Urinary bladder (tissue), 4 donors: Measurements from ENCODE around the gene NDC1. TPM values are rescaled to one million over a fixed set of nuclear protein-coding genes. Genes with fewer than 3 reads are reported as not detected.

Experiments
- DNase-seq: peaks from one replicate; pipeline ENCODE4 v3.0.0-alpha.2; 2015; ENCODE audit errors: extremely low spot score
- H3K27ac ChIP-seq: one replicate; pipeline ENCODE4 v1.5.1; 2013; ENCODE audit warnings: low read depth, mild to moderate bottlenecking, moderate library complexity
- H3K36me3 ChIP-seq: one replicate; pipeline ENCODE4 v1.6.1; 2013; ENCODE audit warnings: mild to moderate bottlenecking, moderate library complexity; ENCODE audit not compliant: insufficient read depth
- H3K4me1 ChIP-seq: one replicate; pipeline ENCODE4 v1.6.1; 2013; ENCODE audit warnings: mild to moderate bottlenecking, moderate library complexity; ENCODE audit not compliant: insufficient read depth
- H3K4me3 ChIP-seq: one replicate; pipeline ENCODE4 v1.5.1; 2013; ENCODE audit warnings: low read depth, low read length
- WGBS: extraction: QIAGEN DNeasy Blood & Tissue Kit; methylation state at CpG from one replicate; pipeline ENCODE4 v1.1.7; 2013; 5-methylcytosine and 5-hydroxymethylcytosine counted together
- polyA plus RNA-seq: library from polyadenylated mRNA; stranded (reverse); fragments of 200-250 nt; gene quantifications from one replicate; pipeline ENCODE4 v1.2.3, GENCODE V29; 2013
- total RNA-seq: library from RNA; depleted of rRNA; stranded (reverse); fragments of >200 nt; gene quantifications from one replicate; pipeline ENCODE4 v1.2.3, GENCODE V29; 2014
- donor health status: healthy with polysubstance abuse.
- donor health status: healthy.

The NDC1 gene
- total and polyA plus RNA-seq, 2 donors = 6.6 to 28.7 TPM

GRCh38 chr1:53811414-53811851 is 26.7 kb downstream of the NDC1 start:
- Histone ChIP-seq H3K4me3 (no peak overlapping the region), H3K4me1 (no peaks in the 10 kb centered on the region), H3K36me3 (no peaks in the 10 kb centered on the region), H3K27ac (no peak overlapping the region)
- WGBS = 94% methylated on average over 4 of the region's 4 CpGs
- DNase-seq = no peak

- no peaks in the 10 kb centered on the region for H3K4me1 ChIP-seq
- DNase-seq = no peak
- H3K36me3 ChIP-seq = no peaks in the 10 kb centered on the region
- 74% methylated on average over 2 of the region's 2 CpGs for WGBS
- no peak overlapping the region for H3K27ac ChIP-seq
- no peak overlapping the region for H3K4me3 ChIP-seq
Measured at GRCh38 chr1:53810497-53810896, 27.6 kb downstream of the NDC1 start.

GRCh38 chr1:53810007-53810406 is 28.1 kb downstream of the NDC1 start:
- H3K4me3 ChIP-seq = no peak overlapping the region
- no peak for DNase-seq
- WGBS = 89% methylated on average over 5 of the region's 5 CpGs
- H3K27ac ChIP-seq = no peak overlapping the region
- no peaks in the 10 kb centered on the region for H3K4me1 ChIP-seq
- H3K36me3 ChIP-seq = no peaks in the 10 kb centered on the region

- DNase-seq = no peak
- WGBS = 49% methylated on average over 5 of the region's 5 CpGs
- H3K4me1 ChIP-seq = no peaks in the 10 kb centered on the region
- H3K27ac ChIP-seq = no peak overlapping the region
- H3K4me3 ChIP-seq = no peak overlapping the region
- no peaks in the 10 kb centered on the region for H3K36me3 ChIP-seq
Measured at GRCh38 chr1:53807916-53808315, 30.2 kb downstream of the NDC1 start.

GRCh38 chr1:53804791-53805505 is 33.1 kb downstream of the NDC1 start:
- Histone ChIP-seq H3K27ac (no peak overlapping the region), H3K36me3 (no peaks in the 10 kb centered on the region), H3K4me1 (no peaks in the 10 kb centered on the region), H3K4me3 (no peak overlapping the region)
- WGBS = 96% methylated on average over 3 of the region's 3 CpGs
- DNase-seq = no peak

- H3K36me3 ChIP-seq = no peaks in the 10 kb centered on the region
- no peak overlapping the region for H3K27ac ChIP-seq
- WGBS = 97% methylated on average over 7 of the region's 7 CpGs
- DNase-seq = no peak
- H3K4me3 ChIP-seq = no peak overlapping the region
- no peaks in the 10 kb centered on the region for H3K4me1 ChIP-seq
Measured at GRCh38 chr1:53804181-53804580, 33.9 kb downstream of the NDC1 start.

GRCh38 chr1:53800621-53801020 is 37.5 kb downstream of the NDC1 start:
- DNase-seq = no peak
- H3K4me3 ChIP-seq = no peak overlapping the region
- H3K36me3 ChIP-seq = no peaks in the 10 kb centered on the region
- 97% methylated on average over 1 of the region's 1 CpG for WGBS
- H3K4me1 ChIP-seq = no peaks in the 10 kb centered on the region
- no peak overlapping the region for H3K27ac ChIP-seq

GRCh38 chr1:53799141-53799540 is 39.0 kb downstream of the NDC1 start:
- 59% methylated on average over 1 of the region's 1 CpG for whole genome bisulfite sequencing
- no peaks in the 10 kb centered on the region for H3K36me3 ChIP-seq
- no peak overlapping the region for H3K27ac ChIP-seq
- DNase-seq = no peak
- no peak overlapping the region for H3K4me3 ChIP-seq
- H3K4me1 ChIP-seq = no peaks in the 10 kb centered on the region

GRCh38 chr1:53792806-53793205 is 45.3 kb downstream of the NDC1 start:
- Histone ChIP-seq H3K27ac (no peak overlapping the region), H3K4me1 (no peaks in the 10 kb centered on the region), H3K4me3 (no peak overlapping the region), H3K36me3 (no peaks in the 10 kb centered on the region)
- 61% methylated on average over 4 of the region's 4 CpGs for WGBS
- DNase-seq = no peak

GRCh38 chr1:53787655-53788054 is 50.4 kb downstream of the NDC1 start:
- Histone ChIP-seq H3K4me3 (no peak overlapping the region), H3K27ac (no peak overlapping the region), H3K36me3 (no peaks in the 10 kb centered on the region), H3K4me1 (no peaks in the 10 kb centered on the region)
- WGBS = 95% methylated on average over 3 of the region's 3 CpGs
- DNase-seq = no peak

- H3K36me3 ChIP-seq = no peaks in the 10 kb centered on the region
- 91% methylated on average over 1 of the region's 1 CpG for WGBS
- DNase-seq = no peak
- H3K4me3 ChIP-seq = no peak overlapping the region
- no peaks in the 10 kb centered on the region for H3K4me1 ChIP-seq
- no peak overlapping the region for H3K27ac ChIP-seq
Measured at GRCh38 chr1:53783056-53783455, 55.0 kb downstream of the NDC1 start.

GRCh38 chr1:53781654-53782053 is 56.4 kb downstream of the NDC1 start:
- Histone ChIP-seq H3K4me3 (no peak overlapping the region), H3K4me1 (no peaks in the 10 kb centered on the region), H3K27ac (no peak overlapping the region), H3K36me3 (peaks cover 2% of the 10 kb centered on the region)
- DNase-seq = no peak
- WGBS = 95% methylated on average over 3 of the region's 3 CpGs

- WGBS = 97% methylated on average over 1 of the region's 1 CpG
- Histone ChIP-seq H3K4me3 (no peak overlapping the region), H3K36me3 (peaks cover 2% of the 10 kb centered on the region), H3K27ac (no peak overlapping the region), H3K4me1 (no peaks in the 10 kb centered on the region)
- DNase-seq = no peak
Measured at GRCh38 chr1:53777272-53777671, 60.8 kb downstream of the NDC1 start.

- Histone ChIP-seq H3K4me3 (no peak overlapping the region), H3K4me1 (no peaks in the 10 kb centered on the region), H3K36me3 (no peaks in the 10 kb centered on the region), H3K27ac (no peak overlapping the region)
- no peak for DNase-seq
- 81% methylated on average over 2 of the region's 2 CpGs for WGBS
Measured at GRCh38 chr1:53771648-53772047, 66.4 kb downstream of the NDC1 start.

GRCh38 chr1:53769780-53770179 is 68.3 kb downstream of the NDC1 start:
- H3K36me3 ChIP-seq = no peaks in the 10 kb centered on the region
- H3K4me3 ChIP-seq = no peak overlapping the region
- WGBS = 95% methylated on average over 1 of the region's 1 CpG
- no peaks in the 10 kb centered on the region for H3K4me1 ChIP-seq
- DNase-seq = no peak
- H3K27ac ChIP-seq = no peak overlapping the region
